NCI-H748 (cell line): ENCODE results near the gene CAAP1.
"Not testable (repeated sequence)": the region's sequence is repeated elsewhere in the genome, so short reads cannot be mapped to it uniquely, and the experiment has no call there.

ENCODE experiments used
- DNase-seq: peaks from one replicate; lab custom pipeline; 2025; ENCODE audit not compliant: unreplicated experiment; lab: John Stamatoyannopoulos, UW

Gene CAAP1

DNA sequence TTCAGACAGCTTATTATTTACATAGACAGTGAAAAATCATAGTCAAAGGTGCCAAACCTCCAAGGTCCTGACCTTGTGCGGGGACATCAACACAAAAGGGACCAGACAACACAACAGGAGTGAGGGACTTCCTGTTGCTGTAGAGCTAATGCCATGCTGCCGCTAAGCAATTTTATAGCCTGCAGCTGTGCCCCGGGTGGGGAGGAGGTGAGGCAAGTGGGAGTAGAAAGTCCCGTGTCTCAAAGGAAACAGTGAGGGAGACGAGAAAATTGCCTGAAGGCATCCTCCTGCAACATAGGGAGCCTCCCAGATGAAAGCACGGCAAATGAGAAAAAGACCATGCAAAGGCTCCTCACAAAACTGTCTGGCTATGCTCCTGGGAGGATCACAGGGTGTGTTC, 58.8 kb downstream of the CAAP1 start:
- peak; percentile 33 for DNase-seq

DNA sequence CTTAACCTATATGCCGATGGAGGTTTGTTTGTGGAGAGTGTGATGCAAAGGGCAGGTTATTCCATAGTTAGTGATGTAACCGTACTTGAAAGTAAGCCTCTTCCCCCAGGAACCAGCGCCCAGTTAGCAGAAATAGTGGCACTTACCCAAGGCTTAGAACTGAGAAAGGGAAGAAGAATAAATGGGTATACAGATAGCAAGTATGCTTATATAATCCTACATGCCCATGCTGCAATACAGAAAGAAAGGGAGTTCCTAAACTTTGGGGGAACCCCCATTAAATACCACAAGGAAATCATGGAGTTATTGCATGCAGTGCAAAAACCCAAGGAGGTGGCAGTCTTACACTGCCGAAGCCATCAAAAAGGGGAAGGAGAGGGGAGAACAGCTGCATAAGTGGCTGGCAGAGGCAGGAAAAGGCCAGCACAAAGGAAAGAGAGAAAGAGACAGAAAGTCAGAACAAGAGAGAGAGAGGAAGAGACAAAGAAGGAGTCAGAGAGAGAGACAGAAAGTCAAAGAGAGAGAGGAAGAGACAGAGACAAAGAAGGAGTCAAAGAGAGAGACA, 64.1 kb downstream of the CAAP1 start:
- not testable (repeated sequence) for DNase-seq

DNA sequence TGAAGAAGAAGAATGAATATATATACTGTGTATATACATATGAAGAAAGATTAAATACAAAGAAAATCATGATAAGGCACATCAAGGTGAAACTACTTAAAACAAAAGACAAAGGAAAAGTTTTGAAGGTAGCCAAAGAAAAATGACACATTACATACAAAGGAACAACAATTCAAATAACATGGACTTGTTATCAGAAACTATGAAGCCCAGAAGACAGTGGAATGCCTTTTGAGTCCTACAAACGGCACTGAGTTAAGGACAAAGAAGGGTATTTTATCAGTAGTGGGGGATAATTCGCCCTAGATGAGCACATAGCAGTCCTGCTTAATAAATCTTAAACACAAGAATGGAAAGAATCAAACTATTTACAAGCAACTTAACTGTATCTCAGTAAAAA, 77.8 kb downstream of the CAAP1 start:
- DNase-seq: no peak

DNA sequence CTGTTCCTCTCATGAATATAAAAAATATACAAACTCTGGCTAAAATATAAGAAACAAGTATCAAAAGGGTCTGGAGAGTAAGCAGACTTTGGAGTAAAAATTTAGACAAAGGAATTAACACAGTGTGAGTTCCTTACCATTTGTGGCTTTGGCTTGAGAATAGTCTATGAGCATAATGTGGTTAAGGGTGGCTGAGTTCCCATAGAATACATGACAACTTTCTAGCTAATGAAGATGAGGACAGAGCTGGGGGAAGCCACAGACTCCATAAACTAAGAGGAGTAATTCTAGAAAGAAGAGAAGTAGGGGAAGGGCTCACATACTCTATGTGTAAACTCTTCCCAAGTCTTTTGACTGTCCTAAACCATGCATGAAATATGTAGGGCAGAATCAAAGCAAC, 79.4 kb downstream of the CAAP1 start:
- no peak for DNase-seq

DNA sequence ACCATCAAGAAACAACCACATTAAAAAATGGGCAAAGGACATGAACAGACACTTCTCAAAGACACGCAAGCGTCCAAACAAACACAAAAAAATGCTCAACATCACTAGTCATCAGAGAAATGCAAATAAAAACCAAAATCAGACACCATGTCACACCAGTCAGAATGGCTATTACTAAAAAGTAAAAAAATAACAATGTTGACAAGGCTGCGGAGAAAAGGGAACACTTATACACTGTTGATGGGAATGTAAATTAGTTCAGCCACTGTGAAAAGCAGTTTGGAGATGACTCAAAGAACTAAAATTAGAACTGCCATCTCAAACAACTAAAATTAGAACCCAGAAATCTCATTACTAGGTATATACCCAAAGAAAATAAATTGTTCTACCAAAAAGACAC, 80.4 kb downstream of the CAAP1 start:
- no peak for DNase-seq

DNA sequence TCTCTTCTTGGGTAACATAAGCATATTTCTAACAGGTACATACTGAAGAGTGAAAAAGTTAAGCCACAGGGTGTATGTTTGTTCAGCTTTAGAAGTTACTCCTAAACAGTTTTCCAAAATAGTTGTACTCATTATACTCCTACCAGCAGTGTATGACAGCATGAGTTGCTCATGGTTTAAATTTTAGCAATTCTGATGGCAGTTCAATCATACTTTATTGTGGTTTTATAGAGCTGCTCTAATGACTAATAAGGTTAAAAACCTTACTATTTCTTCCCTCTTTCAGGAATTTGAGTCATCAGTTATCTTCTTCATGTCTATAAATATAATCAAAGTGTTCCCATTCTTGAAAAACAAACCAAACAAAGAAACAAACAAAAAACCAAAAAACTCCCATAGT, 81.5 kb downstream of the CAAP1 start:
- no peak for DNase-seq

DNA sequence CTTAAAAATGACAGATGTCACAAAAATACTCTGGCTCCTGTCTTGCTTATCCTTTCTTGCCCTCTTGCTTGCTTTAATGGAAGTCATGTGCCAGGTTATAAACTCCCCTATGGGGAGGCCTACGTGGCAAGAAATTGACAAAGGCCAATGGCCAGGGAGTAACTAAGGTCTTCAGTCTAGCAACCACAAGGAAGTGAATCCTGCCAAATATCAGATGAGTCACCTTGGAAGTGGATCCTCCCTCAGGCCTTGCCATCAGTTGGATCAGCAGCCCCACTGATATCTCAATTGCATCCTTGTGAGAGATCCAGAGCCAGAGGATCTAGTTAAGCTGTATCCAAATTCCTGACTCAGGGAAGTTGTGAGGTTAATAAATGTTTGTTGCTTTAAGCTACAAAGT, 82.8 kb downstream of the CAAP1 start:
- no peak for DNase-seq

DNA sequence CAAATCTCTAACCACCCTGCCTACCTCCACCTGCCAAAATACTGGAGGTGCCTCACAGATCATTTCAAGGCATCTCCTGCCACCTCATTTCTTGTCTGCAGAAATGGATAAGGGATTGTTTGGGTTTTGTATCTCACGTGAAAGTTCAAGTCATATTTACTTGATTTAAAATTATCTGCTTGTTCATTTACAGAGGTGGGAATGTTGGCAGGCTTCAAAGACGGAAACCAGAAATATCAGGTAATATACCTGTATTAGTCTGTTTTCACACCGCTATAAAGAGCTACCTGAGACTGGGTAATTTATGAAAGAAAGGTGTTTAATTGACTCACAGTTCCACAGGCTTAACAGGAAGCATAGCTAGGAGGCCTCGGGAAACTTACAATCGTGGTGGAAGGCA, 85.4 kb downstream of the CAAP1 start:
- no peak for DNase-seq

DNA sequence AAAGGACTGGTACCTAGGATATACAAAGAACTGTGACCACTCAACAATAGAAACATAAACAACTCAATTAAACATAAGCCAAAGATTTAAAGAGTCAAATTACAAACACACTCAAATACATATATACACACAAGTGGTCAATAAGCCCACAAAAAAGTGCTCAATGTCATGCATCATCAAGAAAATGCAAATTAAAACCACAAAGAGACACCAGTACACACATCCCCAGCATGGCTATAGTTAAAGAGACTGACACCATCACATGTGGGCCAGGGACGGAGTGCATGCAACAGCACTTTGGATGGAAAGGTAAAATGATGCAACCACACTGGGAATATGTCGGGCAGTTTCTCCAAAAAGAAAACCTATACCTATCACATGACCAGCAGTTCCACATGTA, 89.7 kb downstream of the CAAP1 start:
- DNase-seq: no peak

DNA sequence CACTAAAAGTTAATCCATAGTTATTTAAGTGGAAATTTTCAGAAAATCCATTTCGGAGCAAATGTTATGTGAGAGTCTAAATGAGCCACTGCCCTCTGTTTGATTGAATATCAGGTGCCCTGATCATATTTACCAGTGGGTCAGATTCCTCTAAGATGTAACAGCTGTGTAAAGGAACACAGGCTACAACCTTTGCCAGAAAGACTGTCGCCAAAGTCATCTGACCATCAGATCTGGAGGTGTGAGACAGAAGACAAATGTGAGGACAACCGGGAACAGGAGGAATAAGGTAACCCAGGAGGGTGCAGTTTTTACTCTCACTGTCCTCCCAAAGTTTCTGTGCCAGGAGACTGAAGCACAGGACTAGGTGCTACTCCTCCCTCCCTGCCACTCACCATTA, 90.8 kb downstream of the CAAP1 start:
- DNase-seq: no peak

DNA sequence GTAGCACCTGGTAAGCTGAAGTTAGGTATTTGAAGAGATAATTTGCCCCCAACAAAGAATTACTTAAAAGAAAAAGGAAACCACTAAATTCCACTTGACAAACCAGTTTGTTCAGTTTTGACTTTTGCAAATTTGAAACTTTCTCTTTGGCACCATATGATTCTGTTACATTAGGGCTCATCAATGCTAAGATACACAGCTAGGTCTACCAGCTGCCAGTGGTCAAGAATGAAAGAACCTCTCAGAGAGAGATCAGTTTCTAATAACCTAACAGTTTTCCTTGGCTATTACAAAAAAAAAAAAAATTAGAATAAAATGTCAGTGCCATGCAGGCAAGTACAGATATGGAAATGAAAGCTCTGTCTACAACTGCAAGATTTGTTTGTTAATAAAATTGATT, 92.3 kb downstream of the CAAP1 start:
- peak; percentile 31 for DNase-seq

DNA sequence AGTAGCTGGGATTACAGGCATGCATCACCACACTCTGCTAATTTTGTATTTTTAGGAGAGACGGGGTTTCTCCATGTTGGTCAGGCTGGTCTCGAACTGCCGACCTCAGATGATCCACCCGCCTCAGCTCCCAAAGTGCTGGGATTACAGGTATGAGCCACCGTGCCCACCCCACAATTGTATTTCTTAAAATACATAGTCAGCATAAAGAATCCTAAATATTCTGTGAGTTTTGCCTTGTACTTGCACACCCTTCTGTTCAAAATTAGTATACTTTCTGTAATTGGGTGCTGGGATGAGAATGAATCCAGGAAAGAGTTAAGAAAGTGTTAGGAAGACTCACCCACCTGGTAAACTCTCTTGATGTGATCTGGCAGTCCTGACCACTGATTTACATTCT, 101.3 kb downstream of the CAAP1 start:
- no peak for DNase-seq
